ENCODE measurements around the gene AK8. TPM values are rescaled to one million over a fixed set of nuclear protein-coding genes. Genes with fewer than 3 reads are reported as not detected.

Gene AK8
- total and polyA plus RNA-seq, 2 of the 4 experiments (the other 2 are of a cell fraction): under 0.01 to 0.09 TPM

- Histone ChIP-seq H3K4me2 (ENCODE audit: low read depth, low read length) (no peak overlapping the region), H3K79me1 (ENCODE audit: low read depth in 1 of 2, low read length in 2 of 2) (no peaks in the 10 kb centered on the region), H2BK20ac (ENCODE audit: low read depth, low read length) (no peak overlapping the region), H4K20me1 (ENCODE audit: insufficient read depth, low read length) (no peaks in the 10 kb centered on the region), H2AFZ (replicated peaks; ENCODE audit: low read length, poor library complexity) (no peak overlapping the region), H4K5ac (ENCODE audit: low read depth, low read length) (no peak overlapping the region), H3K56ac (ENCODE audit: extremely low read depth, insufficient read depth, low read length) (no peak overlapping the region), H3K27me3 (ENCODE audit: control insufficient read depth, insufficient read depth, low read length) (peaks cover 24% of the 10 kb centered on the region), H3K9me1 (ENCODE audit: insufficient read depth, low read length) (no peaks in the 10 kb centered on the region), H2AK9ac (replicated peaks; ENCODE audit: low read depth, low read length, poor library complexity) (no peak overlapping the region), H3K23ac (ENCODE audit: low read depth, low read length) (no peak overlapping the region), H3K9ac (ENCODE audit: low read depth, low read length) (no peak overlapping the region), H3K4me3 (ENCODE audit: insufficient read depth, low read depth, low read length) (no peak overlapping the region), H3K36me3 (ENCODE audit: control insufficient read depth, insufficient read depth, low read length) (no peaks in the 10 kb centered on the region), H2BK120ac (ENCODE audit: low read depth, low read length) (no peak overlapping the region), H3K9me3 (ENCODE audit: control insufficient read depth, insufficient read depth, low read length) (no peaks in the 10 kb centered on the region), H2AK5ac (ENCODE audit: low read depth, low read length) (no peak overlapping the region), H3K4me1 (ENCODE audit: control insufficient read depth, insufficient read depth, low read length) (no peaks in the 10 kb centered on the region), H3K4ac (ENCODE audit: low read depth, low read length) (no peak overlapping the region), H3K27ac (ENCODE audit: insufficient read depth, low read length) (no peak overlapping the region), H2BK5ac (ENCODE audit: low read depth, low read length, poor library complexity, severe bottlenecking) (no peak overlapping the region), H4K91ac (ENCODE audit: insufficient read depth, low read depth, low read length) (no peak overlapping the region), H2BK15ac (ENCODE audit: low read depth, low read length) (no peak overlapping the region), H3K18ac (ENCODE audit: low read depth, low read length) (no peak overlapping the region), H3K14ac (replicated peaks; ENCODE audit: low read depth, low read length) (no peak overlapping the region), H4K8ac (ENCODE audit: low read depth in 2 of 2, low read length in 2 of 2) (no peak overlapping the region)
- in situ Hi-C loops (cut with MboI; ENCODE audit: low sequenced_read_pairs): no loop called here
- ATAC-seq (ENCODE audit: low read depth) (no peak), DNase-seq (no peak)
- dilution Hi-C loops (cut with HindIII; ENCODE audit: low sequenced_read_pairs, unreplicated experiment): no loop called here
- CTCF ChIA-PET: no interaction called here
- TF ChIP-seq MAFK (IDR thresholded peaks at IDR 0.05; ENCODE audit: low read depth, low read length) (no peak), BHLHE40 (IDR thresholded peaks at IDR 0.05; ENCODE audit: low read depth, low read length) (no peak), POLR2A (IDR thresholded peaks at IDR 0.05; ENCODE audit: low read depth, low read length) (no peak), RAD21 (IDR thresholded peaks at IDR 0.05; ENCODE audit: low read length) (no peak), MAZ (IDR thresholded peaks at IDR 0.05; ENCODE audit: borderline replicate concordance, low read depth, low read length) (no peak), MXI1 (IDR thresholded peaks at IDR 0.05; ENCODE audit: borderline replicate concordance, low read depth, low read length) (no peak), CTCF (conservative IDR thresholded peaks at IDR 0.05; ENCODE audit: low read depth, low read length) (no peak), SMC3 (IDR thresholded peaks at IDR 0.05; ENCODE audit: low read depth, low read length) (no peak), CEBPB (IDR thresholded peaks at IDR 0.05; ENCODE audit: low read depth, low read length) (no peak)
- TF ChIP-seq, protein P1, sequence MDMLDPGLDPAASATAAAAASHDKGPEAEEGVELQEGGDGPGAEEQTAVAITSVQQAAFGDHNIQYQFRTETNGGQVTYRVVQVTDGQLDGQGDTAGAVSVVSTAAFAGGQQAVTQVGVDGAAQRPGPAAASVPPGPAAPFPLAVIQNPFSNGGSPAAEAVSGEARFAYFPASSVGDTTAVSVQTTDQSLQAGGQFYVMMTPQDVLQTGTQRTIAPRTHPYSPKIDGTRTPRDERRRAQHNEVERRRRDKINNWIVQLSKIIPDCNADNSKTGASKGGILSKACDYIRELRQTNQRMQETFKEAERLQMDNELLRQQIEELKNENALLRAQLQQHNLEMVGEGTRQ (IDR thresholded peaks at IDR 0.05; ENCODE audit: low read depth, low read length): no peak
- POLR2A ChIA-PET (ENCODE audit: unreplicated experiment): no interaction called here
- no CpG with 5 or more reads among the region's 4 CpGs for WGBS, 2 experiments (ENCODE audit: extremely low coverage in 2 of 2, insufficient read length in 1 of 2)
- intact Hi-C loops (cut with micrococcal nuclease): loop anchor here (10.0 kb wide), 1 partner anchor 88 kb away; the partner anchor contains the start of gene GTF3C4
- no TSS peak for BruUV-seq (replicated peaks)
Measured at GRCh38 chr9:132762896-132763295, 115.2 kb downstream of the AK8 start.

All from IMR-90 (cell line).